Hepatocyte (in vitro differentiated cells): ENCODE data around the gene PLBD1. TPM values are rescaled to one million over a fixed set of nuclear protein-coding genes. Genes with fewer than 3 reads are reported as not detected.

ENCODE experiments used
- DNase-seq: peaks from one replicate; pipeline ENCODE4 v3.0.0-alpha.2; 2016; ENCODE audit warnings: low spot score
- H2AFZ ChIP-seq: fragments of 200-600 bp; sonication (generic); 2 replicates; pipeline ENCODE4 v1.6.0; 2016; ENCODE audit warnings: antibody characterized with exemption, mild to moderate bottlenecking
- H3K27ac ChIP-seq: fragments of 200-600 bp; sonication (generic); 2 replicates; pipeline ENCODE4 v1.5.1; 2016; ENCODE audit warnings: mild to moderate bottlenecking
- H3K27me3 ChIP-seq: fragments of 200-600 bp; sonication (generic); 2 replicates; pipeline ENCODE4 v1.6.1; 2016
- H3K36me3 ChIP-seq: fragments of 200-600 bp; sonication (generic); replicated peaks from 2 replicates; pipeline ENCODE4 v1.5.1; 2016; ENCODE audit warnings: low read depth; ENCODE audit not compliant: insufficient read depth
- H3K4me1 ChIP-seq: fragments of 200-600 bp; sonication (generic); 2 replicates; pipeline ENCODE4 v1.5.1; 2016; ENCODE audit warnings: mild to moderate bottlenecking, moderate library complexity; ENCODE audit not compliant: insufficient read depth
- H3K4me2 ChIP-seq: fragments of 200-600 bp; sonication (generic); 2 replicates; pipeline ENCODE4 v1.6.0; 2016
- H3K4me3 ChIP-seq: fragments of 200-600 bp; sonication (generic); 2 replicates; pipeline ENCODE4 v1.5.1; 2016; ENCODE audit warnings: mild to moderate bottlenecking
- H3K79me2 ChIP-seq: fragments of 200-600 bp; sonication (generic); 2 replicates; pipeline ENCODE4 v1.6.0; 2017; ENCODE audit warnings: mild to moderate bottlenecking
- H3K9me2 ChIP-seq: fragments of 200-600 bp; sonication (generic); replicated peaks from 2 replicates; pipeline ENCODE4 v1.6.0; 2017; ENCODE audit warnings: mild to moderate bottlenecking; ENCODE audit not compliant: insufficient read depth
- H3K9me3 ChIP-seq: fragments of 200-600 bp; sonication (generic); 2 replicates; pipeline ENCODE4 v1.5.1; 2016; ENCODE audit warnings: low read depth, mild to moderate bottlenecking
- H4K20me1 ChIP-seq: fragments of 200-600 bp; sonication (generic); 2 replicates; pipeline ENCODE4 v1.6.0; 2016; ENCODE audit warnings: mild to moderate bottlenecking; ENCODE audit not compliant: insufficient read depth, poor library complexity, severe bottlenecking
- CTCF ChIP-seq: fragments of 200-600 bp; sonication (generic); IDR thresholded peaks from 2 replicates; pipeline ENCODE4 v1.5.1; 2016; ENCODE audit warnings: antibody characterized with exemption, mild to moderate bottlenecking; ENCODE audit not compliant: poor library complexity
- EZH2 ChIP-seq: fragments of 200-600 bp; sonication (generic); IDR thresholded peaks from 2 replicates; pipeline ENCODE4 v1.6.1; 2016; ENCODE audit warnings: antibody characterized with exemption, mild to moderate bottlenecking, borderline replicate concordance
- EZH2phosphoT487 ChIP-seq: fragments of 200-600 bp; sonication (generic); IDR thresholded peaks from one replicate; pipeline ENCODE4 v1.6.1; 2018; ENCODE audit warnings: antibody characterized with exemption, mild to moderate bottlenecking, low read depth, moderate library complexity; ENCODE audit not compliant: unreplicated experiment, severe bottlenecking
- WGBS: methylation state at CpG from one replicate; pipeline ENCODE4 v1.1.6; 2016; ENCODE audit warnings: low lambda C conversion rate; ENCODE audit errors: missing lambda C conversion rate; 5-methylcytosine and 5-hydroxymethylcytosine counted together
- polyA plus RNA-seq: library from polyadenylated mRNA; unstranded; fragments of >200 nt; fragmentation: Nextera tagmentation; extraction: Ambion mirVana; gene quantifications from 2 replicates; pipeline ENCODE4 v1.2.1, GENCODE V29; 2016
- total RNA-seq: library from RNA; depleted of rRNA; stranded (reverse); fragments of >200 nt; gene quantifications from 2 replicates; pipeline ENCODE4 v1.2.3, GENCODE V29; 2014

PLBD1 gene
- total and polyA plus RNA-seq, 2 experiments from 2014 or later: 18.6 to 19.1 TPM

- Histone ChIP-seq H3K9me2 (no peaks in the 10 kb centered on the region), H3K4me3 (no peak overlapping the region), H3K36me3 (no peaks in the 10 kb centered on the region), H3K9me3 (no peaks in the 10 kb centered on the region), H3K27me3 (no peaks in the 10 kb centered on the region), H3K4me2 (no peak overlapping the region), H3K27ac (no peak overlapping the region), H3K79me2 (no peaks in the 10 kb centered on the region), H4K20me1 (no peaks in the 10 kb centered on the region), H3K4me1 (no peaks in the 10 kb centered on the region), H2AFZ (no peak overlapping the region)
- 96% methylated on average over 2 of the region's 2 CpGs for WGBS
- TF ChIP-seq CTCF (no peak), EZH2phosphoT487 (no peak), EZH2 (no peak)
- no peak for DNase-seq
Measured at GRCh38 chr12:14495326-14495725, 72.4 kb downstream of the PLBD1 start.

GRCh38 chr12:14482886-14483285 lies 84.8 kb downstream of the PLBD1 start:
- Histone ChIP-seq H3K27ac (no peak overlapping the region), H3K4me3 (no peak overlapping the region), H2AFZ (no peak overlapping the region), H3K9me3 (no peaks in the 10 kb centered on the region), H3K36me3 (no peaks in the 10 kb centered on the region), H3K79me2 (no peaks in the 10 kb centered on the region), H3K4me2 (no peak overlapping the region), H3K27me3 (no peaks in the 10 kb centered on the region), H4K20me1 (no peaks in the 10 kb centered on the region), H3K4me1 (no peaks in the 10 kb centered on the region), H3K9me2 (no peaks in the 10 kb centered on the region)
- DNase-seq: no peak
- WGBS: 93% methylated on average over 2 of the region's 2 CpGs
- TF ChIP-seq CTCF: no peak
- no peak for TF ChIP-seq EZH2phosphoT487
- TF ChIP-seq EZH2: no peak

- Histone ChIP-seq H3K9me3 (no peaks in the 10 kb centered on the region), H3K4me2 (no peak overlapping the region), H3K4me3 (no peak overlapping the region), H3K4me1 (no peaks in the 10 kb centered on the region), H3K9me2 (no peaks in the 10 kb centered on the region), H3K79me2 (no peaks in the 10 kb centered on the region), H3K27me3 (no peaks in the 10 kb centered on the region), H4K20me1 (no peaks in the 10 kb centered on the region), H2AFZ (no peak overlapping the region), H3K36me3 (no peaks in the 10 kb centered on the region), H3K27ac (no peak overlapping the region)
- WGBS: 100% methylated on average over 1 of the region's 1 CpG
- DNase-seq: no peak
- TF ChIP-seq CTCF (no peak), EZH2phosphoT487 (no peak), EZH2 (no peak)
Measured at GRCh38 chr12:14482361-14482760, 85.3 kb downstream of the PLBD1 start.

GRCh38 chr12:14481201-14481600 lies 86.5 kb downstream of the PLBD1 start:
- no peaks in the 10 kb centered on the region for H3K4me1 ChIP-seq
- no peaks in the 10 kb centered on the region for H3K9me3 ChIP-seq
- no peaks in the 10 kb centered on the region for H3K79me2 ChIP-seq
- no peak overlapping the region for H3K4me3 ChIP-seq
- TF ChIP-seq EZH2 (no peak), CTCF (no peak), EZH2phosphoT487 (no peak)
- H3K4me2 ChIP-seq: no peak overlapping the region
- no peaks in the 10 kb centered on the region for H4K20me1 ChIP-seq
- H2AFZ ChIP-seq: no peak overlapping the region
- no peaks in the 10 kb centered on the region for H3K9me2 ChIP-seq
- no peaks in the 10 kb centered on the region for H3K36me3 ChIP-seq
- no peak for DNase-seq
- no peaks in the 10 kb centered on the region for H3K27me3 ChIP-seq
- H3K27ac ChIP-seq: no peak overlapping the region
